PC-3 (cell line): Measurements from ENCODE around the gene JAKMIP1.

Experiments
- CTCF ChIP-seq: fragments of 300-600 bp; sonication (generic); conservative IDR thresholded peaks from 2 replicates; pipeline ENCODE4 v1.5.1; 2017; ENCODE audit warnings: antibody characterized with exemption, low read depth, mild to moderate bottlenecking, low read length
- EZH2 ChIP-seq: fragments of 300-600 bp; sonication (generic); IDR thresholded peaks from one replicate; pipeline ENCODE4 v1.6.1; 2017; ENCODE audit warnings: antibody characterized with exemption, mild to moderate bottlenecking, low read length; ENCODE audit not compliant: unreplicated experiment
- EZH2phosphoT487 ChIP-seq: fragments of 300-600 bp; sonication (generic); IDR thresholded peaks from 2 replicates; pipeline ENCODE4 v1.6.1; 2018; ENCODE audit warnings: mild to moderate bottlenecking, antibody characterized with exemption, low read length, borderline replicate concordance

GRCh38 chr4:6062133-6062532, 138.2 kb downstream of the JAKMIP1 start:
- no peak for TF ChIP-seq EZH2
- no peak for TF ChIP-seq CTCF
- no peak for TF ChIP-seq EZH2phosphoT487
